Measurements from ENCODE around the gene IGSF6.

GRCh38 chr16:21603928-21604327 lies 48.5 kb downstream of the IGSF6 start:
- TF ChIP-seq, protein P1, sequence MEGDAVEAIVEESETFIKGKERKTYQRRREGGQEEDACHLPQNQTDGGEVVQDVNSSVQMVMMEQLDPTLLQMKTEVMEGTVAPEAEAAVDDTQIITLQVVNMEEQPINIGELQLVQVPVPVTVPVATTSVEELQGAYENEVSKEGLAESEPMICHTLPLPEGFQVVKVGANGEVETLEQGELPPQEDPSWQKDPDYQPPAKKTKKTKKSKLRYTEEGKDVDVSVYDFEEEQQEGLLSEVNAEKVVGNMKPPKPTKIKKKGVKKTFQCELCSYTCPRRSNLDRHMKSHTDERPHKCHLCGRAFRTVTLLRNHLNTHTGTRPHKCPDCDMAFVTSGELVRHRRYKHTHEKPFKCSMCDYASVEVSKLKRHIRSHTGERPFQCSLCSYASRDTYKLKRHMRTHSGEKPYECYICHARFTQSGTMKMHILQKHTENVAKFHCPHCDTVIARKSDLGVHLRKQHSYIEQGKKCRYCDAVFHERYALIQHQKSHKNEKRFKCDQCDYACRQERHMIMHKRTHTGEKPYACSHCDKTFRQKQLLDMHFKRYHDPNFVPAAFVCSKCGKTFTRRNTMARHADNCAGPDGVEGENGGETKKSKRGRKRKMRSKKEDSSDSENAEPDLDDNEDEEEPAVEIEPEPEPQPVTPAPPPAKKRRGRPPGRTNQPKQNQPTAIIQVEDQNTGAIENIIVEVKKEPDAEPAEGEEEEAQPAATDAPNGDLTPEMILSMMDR (IDR thresholded peaks at IDR 0.05), result no peak
- no peak for TF ChIP-seq POLR2A (IDR thresholded peaks at IDR 0.05)
